Measurements from ENCODE around the gene NRP2. TPM values are rescaled to one million over a fixed set of nuclear protein-coding genes. Genes with fewer than 3 reads are reported as not detected.

NRP2 gene
- total RNA-seq, 4 donors from 2014 or later: 4.0 to 11.5 (median 5.9) TPM

- 86 to 88% methylated on average over 13 of the region's 13 CpGs for WGBS, 2 donors
- TF ChIP-seq CTCF (IDR thresholded peaks at IDR 0.05) (no peak), POLR2A (IDR thresholded peaks at IDR 0.05) (no peak)
- intact Hi-C loops (cut with DNase I; ENCODE audit: low total_unique reads): no loop called here
- DNase-seq (ENCODE audit: low spot score in 2 of 2): no peak
- H3K4me3 ChIP-seq (ENCODE audit: low read depth, poor library complexity, severe bottlenecking): no peak overlapping the region
Observed at GRCh38 chr2:205836477-205837221, 154.3 kb downstream of the NRP2 start.

GRCh38 chr2:205837663-205838062, 155.4 kb downstream of the NRP2 start:
- TF ChIP-seq CTCF (IDR thresholded peaks at IDR 0.05): no peak
- TF ChIP-seq POLR2A (IDR thresholded peaks at IDR 0.05): no peak
- WGBS, 2 donors: 64 to 72% methylated on average over 1 of the region's 1 CpG
- no peak overlapping the region for H3K4me3 ChIP-seq (ENCODE audit: low read depth, poor library complexity, severe bottlenecking)
- DNase-seq (ENCODE audit: low spot score in 2 of 2): no peak
- intact Hi-C loops (cut with DNase I; ENCODE audit: low total_unique reads): no loop called here

GRCh38 chr2:205845446-205845845, 163.1 kb downstream of the NRP2 start:
- WGBS, 2 donors: 42 to 45% methylated on average over 3 of the region's 3 CpGs
- H3K4me3 ChIP-seq (ENCODE audit: low read depth, poor library complexity, severe bottlenecking): no peak overlapping the region
- intact Hi-C loops (cut with DNase I; ENCODE audit: low total_unique reads): no loop called here
- TF ChIP-seq CTCF (IDR thresholded peaks at IDR 0.05) (no peak), POLR2A (IDR thresholded peaks at IDR 0.05) (no peak)
- no peak for DNase-seq (ENCODE audit: low spot score in 2 of 2)
